T1000 (cell line): ENCODE results near the gene NOXA1.
A peak's percentile ranks its signal among the peaks of the same experiment; 100 is the strongest.
"Not testable (repeated sequence)": the region's sequence is repeated elsewhere in the genome, so short reads cannot be mapped to it uniquely, and the experiment has no call there.

Experiments
- DNase-seq: peaks from one replicate; lab custom pipeline; 2025; ENCODE audit warnings: mixed read lengths; lab: John Stamatoyannopoulos, UW

NOXA1 gene

DNA sequence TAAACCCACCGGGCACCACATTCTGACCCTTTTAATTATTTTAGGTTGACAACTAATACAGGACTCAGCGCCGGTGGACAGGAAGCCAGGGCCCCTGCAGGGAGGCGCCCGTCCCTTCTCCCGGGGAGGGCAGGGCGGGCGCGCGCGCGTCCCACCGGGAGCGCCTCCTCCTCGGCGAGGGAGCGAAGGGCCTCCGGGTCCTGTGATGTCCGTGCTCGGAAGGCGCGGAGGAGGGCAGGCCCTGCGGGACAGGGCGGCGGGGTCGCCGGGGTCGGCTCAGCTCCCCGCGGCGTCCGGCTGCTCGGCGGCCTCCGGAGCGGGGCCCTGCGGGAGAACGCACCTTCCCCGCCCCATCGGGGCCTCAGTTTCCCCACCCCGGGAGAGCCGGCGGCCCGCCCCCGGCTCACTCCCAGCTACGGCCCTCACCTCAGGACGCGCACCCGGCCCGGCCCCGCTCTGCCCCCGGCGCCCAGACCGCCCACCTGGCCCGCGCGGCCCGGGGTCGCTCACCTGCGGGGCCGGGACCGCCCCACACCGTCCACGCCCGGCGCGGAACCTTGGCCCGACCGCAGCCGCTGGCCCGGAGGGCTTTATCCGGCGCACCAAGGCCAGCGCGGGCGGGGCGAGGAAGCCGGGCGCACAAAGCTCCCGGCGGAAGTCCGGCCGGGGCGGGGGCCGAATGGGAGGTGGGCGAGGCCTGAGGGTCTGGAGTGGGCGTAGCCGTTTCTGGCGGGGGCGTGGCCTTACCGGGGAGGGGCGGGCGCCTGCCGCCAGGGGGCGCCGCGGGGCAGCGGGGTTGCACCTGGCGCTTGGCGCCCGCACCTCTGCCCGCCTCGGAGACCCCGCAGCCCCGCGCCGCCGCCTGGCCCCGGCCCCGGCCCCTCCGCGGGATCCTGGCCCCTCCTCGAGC, at the start of gene NOXA1, which contains the start of gene EXD3:
NOXA1 (plus strand) TSS at position 790 of the 910 bp plus-strand sequence. CDS start 137 bp downstream, outside the sequence.
EXD3 (minus strand) TSS at position 559 of the 910 bp plus-strand sequence. CDS start 27,805 bp downstream, outside the sequence.
- DNase-seq, result peak; percentile 79

DNA sequence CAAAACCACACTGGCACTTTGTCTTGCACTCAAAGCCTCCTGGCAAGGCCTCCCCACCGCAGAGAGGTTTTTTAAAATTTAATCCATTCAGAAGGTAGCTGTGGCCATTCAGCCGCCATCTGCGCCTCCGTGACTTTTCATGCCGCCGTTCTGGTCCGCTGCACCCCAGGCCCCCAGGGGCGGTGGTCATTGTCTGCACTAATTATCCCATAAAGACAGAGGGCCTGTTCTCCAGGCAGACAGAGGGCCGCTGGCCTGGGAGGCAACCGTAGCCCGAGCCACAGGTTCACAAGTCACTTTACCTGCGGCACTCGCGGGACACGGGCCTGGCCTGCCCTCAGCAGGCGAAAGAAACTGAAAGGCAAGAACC, 49.6 kb upstream of the NOXA1 start:
- no peak for DNase-seq

DNA sequence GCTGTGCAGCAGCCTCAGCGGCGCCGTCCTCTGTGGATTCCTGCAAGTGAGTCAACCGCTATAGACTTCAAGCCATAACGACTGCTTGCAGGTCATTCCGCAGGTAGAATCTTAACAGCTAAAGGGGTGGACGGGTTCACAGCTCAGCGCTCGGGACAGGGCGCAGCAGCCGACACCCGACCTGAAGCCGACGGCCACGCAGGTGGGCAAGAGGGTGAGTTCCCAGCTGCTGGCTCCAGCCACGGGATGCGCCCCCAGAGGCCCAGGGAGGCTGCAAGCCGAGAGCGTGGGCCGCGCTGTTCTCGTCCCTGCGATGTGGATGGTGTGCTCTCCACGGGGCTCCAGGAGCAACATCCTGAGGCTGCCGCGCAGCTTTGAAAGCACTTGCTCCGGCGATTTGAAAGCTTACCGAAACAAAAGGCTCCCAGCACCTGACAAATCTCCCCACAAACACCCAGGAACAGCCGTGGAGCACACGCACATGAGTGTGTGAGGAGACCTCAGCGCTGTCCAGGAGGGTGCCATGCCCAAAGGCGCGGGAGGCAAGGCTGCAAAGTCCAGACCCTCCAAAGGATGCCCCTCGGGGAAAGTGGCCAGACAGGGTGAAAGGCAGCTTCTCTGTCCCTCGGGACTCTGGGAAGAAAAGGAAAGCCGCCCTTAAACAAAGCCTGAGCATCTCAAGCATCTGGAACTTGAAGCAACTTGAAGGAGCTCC, 48.9 kb upstream of the NOXA1 start:
- DNase-seq, result no peak

DNA sequence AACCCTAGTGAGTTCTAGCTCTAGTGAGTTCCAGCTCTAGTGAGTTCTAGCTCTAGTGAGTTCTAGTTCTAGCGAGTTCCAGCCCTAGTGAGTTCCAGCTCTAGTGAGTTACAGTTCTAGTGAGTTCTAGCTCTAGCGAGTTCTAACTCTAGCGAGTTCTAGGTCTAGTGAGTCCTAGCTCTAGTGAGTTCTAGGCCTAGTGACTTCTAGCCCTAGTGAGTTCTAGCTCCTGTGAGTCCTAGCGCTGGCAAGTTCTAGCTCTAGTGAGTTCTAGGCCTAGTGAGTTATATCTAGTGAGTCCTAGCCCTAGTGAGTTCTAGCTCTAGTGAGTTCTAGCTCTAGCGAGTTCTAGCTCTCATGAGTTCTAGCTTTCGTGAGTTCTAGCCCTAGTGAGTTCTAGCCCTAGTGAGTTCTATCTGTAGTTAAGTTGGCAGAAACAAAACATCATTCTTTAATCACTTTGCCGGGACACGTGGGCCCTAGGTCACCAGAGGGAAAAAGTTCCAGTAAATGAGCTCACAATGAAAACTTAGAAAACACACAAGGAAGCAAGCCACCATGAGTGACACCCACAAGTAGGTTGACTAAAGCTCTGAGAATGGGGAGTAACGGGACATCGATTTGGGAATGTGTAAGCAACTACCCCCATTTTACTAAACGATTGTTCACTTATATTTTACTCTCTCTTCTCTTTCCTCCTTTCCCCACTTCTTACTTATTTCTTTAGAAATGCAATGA, 47.7 kb upstream of the NOXA1 start:
- DNase-seq, result no peak

- no peak for DNase-seq
Observed at GRCh38 chr9:137376386-137376785, 46.8 kb upstream of the NOXA1 start.

DNA sequence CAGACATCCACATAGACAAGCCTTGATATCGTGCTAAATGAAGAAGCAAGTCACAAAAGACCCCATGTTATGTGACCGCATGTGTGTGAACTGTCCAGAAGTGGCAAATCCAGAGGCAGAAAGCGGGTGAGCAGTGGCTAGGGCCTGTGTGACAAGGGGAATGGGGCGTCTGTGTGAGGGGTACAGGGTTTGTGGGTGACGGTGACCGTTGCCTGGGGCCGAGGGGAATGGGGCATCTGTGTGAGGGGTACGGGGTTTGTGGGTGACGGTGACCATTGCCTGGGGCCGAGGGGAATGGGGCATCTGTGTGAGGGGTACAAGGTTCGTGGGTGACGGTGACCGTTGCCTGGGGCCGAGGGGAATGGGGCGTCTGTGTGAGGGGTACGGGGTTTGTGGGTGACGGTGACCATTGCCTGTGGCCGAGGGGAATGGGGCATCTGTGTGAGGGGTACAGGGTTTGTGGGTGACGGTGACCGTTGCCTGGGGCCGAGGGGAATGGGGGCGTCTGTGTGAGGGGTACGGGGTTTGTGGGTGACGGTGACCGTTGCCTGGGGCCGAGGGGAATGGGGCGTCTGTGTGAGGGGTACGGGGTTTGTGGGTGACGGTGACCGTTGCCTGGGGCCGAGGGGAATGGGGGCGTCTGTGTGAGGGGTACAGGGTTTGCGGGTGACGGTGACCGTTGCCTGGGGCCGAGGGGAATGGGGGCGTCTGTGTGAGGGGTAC, 44.3 kb upstream of the NOXA1 start:
- DNase-seq, result not testable (repeated sequence)

- no peak for DNase-seq
Observed at GRCh38 chr9:137379761-137380161, 43.4 kb upstream of the NOXA1 start.

- DNase-seq, result no peak
Observed at GRCh38 chr9:137380171-137380570, 43.0 kb upstream of the NOXA1 start.

- DNase-seq, result no peak
Observed at GRCh38 chr9:137380606-137381005, 42.6 kb upstream of the NOXA1 start.

DNA sequence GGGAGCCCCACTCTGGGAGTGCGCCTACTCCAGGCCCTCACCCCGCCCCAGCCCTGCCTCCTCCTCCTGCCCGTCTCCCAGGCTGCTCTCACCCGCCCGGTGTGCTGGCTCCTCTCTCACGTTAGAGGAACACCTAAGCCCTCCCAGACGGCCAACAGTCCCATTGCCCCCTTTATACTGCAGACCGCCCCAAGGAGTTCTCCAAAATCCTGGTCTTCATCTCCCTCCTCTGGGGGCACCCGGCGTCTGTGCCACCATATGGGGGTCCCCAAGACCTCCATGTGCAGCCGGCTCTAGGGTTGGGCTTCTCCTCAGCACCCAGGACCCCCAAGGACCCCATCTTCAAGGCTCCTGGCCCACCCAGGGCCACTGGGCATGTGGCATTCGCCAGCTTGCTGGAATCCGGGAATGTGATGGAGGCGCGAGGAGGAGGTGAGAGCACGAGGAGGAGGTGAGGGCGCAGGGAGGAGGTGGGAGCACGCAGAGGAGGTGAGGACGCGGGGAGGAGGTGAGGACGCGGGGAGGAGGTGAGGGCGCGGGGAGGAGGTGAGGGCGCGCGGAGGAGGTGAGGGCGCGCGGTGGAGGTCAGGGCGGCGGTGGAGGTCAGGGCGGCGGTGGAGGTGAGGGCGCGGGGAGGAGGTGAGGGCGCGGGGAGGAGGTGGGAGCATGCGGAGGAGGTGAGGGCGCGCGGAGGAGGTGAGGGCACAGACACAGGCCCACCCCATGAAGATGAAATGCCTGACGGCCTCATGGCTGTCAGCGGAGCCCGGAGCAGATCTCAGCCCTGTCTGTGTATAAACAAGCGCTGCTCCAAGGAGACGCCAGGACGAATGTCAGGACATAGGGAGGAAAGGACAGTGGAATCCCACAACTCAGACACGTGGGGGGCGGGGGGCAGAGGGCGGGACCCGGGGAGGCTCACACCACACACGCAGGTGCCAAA, 41.4 kb upstream of the NOXA1 start:
- no peak for DNase-seq

DNA sequence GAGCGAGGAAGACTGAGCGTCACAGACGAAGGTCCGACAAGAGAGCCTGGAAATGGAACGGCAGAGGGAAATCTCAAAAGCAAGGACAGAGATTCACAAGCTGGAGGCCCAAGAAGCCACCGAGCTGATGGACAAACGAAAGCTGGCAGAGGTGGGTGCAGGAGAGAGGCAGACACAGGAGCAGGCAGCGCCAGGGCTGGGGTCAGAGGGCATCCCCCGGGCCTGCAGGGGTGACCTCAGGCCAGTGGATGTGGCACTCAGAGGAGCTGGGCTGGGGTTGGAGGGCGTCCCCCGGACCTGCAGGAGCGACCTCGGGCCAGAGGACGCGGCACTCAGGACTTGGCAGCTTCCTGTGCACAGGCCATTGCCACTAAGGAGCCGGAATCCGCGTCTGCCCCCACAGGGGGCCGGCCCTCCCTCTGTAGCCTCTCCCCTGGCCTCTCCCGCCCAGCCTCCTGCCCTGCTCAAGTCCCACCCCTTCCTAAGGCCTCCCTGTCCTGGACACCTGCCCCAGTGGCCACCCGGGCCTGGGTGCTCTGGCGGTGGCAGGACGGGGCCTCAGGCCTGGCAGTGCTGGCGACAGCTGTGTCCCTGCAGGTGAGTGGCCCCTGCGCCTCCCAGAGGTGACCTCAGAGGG, 40.6 kb upstream of the NOXA1 start:
- no peak for DNase-seq

DNA sequence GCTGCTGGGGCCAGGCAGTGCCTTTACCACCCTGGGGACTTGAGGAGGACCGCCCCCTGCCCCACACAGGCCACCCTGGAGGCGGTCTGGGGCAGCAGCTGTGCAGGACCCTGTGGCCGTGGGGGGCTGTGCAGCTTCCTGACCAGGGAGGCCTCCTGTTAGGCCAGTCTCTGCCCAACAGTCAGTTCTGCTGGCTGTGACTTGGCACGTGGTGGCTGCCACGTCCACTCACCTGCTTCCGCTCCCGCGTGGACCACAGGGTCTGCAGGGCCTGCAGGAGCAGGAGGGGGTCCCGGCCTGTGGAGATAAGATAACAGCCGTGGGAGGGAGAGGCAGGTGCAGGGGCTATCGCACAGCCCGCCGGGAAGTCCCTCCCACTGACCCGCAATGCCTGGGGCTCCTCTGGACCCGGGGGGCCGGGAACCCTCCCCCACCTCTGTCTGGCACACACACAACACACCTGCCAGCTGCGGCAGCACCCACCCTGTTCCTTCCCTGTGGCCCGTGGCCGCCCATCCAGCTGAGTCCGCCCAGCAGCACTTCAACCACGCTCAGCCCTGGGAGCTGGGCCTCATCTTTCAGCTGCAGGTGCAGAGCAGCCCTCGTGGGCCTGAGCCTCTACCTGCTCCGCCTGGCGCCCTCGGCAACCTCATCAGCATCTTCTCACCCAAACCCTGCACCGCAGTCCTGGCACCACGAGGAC, 40.0 kb upstream of the NOXA1 start:
- DNase-seq, result no peak

- DNase-seq, result no peak
Observed at GRCh38 chr9:137383784-137384756, 39.1 kb upstream of the NOXA1 start.

- DNase-seq, result no peak
Observed at GRCh38 chr9:137385061-137385655, 38.0 kb upstream of the NOXA1 start.

DNA sequence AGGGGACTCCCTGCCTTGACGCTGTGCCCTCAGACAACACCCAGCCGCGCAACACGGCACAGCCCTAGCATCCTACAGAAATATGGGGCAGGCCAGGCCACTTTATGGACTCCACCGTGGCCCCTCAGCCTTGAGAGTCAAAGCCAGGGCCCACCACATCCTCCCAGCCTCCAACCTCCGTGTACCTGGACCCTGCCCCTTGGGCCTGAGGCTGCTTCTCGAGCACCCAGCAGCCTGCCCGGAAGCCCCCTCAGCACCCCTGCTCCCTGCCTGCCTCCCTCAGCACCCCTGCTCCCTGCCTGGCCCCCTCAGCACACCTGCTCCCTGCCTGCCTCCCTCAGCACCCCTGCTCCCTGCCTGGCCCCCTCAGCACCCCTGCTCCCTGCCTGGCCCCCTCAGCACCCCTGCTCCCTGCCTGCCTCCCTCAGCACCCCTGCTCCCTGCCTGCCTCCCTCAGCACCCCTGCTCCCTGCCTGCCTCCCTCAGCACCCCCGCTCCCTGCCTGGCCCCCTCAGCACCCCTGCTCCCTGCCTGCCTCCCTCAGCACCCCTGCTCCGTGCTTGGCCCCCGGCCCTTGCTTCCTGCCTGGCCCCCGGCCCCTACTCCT, 36.6 kb upstream of the NOXA1 start:
- not testable (repeated sequence) for DNase-seq

GRCh38 chr9:137387114-137387890, 35.9 kb upstream of the NOXA1 start:
- no peak for DNase-seq
